HTERT RPE-1 (cell line): ENCODE results near the gene ZFP91.
"Not testable (repeated sequence)": the region's sequence is repeated elsewhere in the genome, so short reads cannot be mapped to it uniquely, and the experiment has no call there.

ENCODE experiments used
- in situ Hi-C: fragments of 300-500 bp; cut with MboI; formaldehyde crosslinking; loops from 4 replicates; pipeline ENCODE4 v1.14.3; 2020; ENCODE audit warnings: low sequenced_read_pairs

The ZFP91 gene

DNA sequence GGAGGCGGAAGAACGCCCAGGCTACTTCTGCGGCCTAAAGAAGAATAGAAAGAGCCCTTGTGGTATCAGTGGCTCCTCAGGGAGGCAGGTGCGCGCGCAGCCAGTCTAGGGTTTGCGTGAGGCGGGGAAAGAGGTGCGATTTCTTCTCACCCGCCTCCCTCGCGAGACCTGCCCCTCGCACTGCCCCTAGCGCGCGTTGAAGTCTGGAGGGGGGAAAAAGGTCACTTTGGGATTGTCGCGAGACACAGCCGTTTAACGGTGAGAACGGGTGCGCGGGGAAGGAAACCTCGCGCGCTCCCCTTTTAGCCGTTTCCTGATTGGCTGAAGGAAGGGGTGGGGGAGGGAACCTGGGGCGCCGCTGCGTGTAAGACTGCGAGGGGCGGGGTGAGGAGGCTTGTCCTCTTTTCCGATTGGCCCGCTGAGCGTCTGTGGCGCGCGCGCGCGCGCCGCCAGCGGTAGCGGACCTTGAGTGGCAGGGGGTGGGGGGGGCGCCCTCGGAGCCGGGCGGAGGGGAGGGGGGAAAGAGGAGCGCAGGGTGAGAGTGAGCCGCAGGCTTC is at the start of gene ZFP91:
TSS of gene ZFP91 (plus strand) at position 429 of the 557 bp plus-strand sequence. CDS start 219 bp downstream, outside the sequence.
- in situ Hi-C loops = no loop called here

- in situ Hi-C loops = no loop called here
Measured at GRCh38 chr11:58530236-58530635, 48.6 kb upstream of the ZFP91 start.

DNA sequence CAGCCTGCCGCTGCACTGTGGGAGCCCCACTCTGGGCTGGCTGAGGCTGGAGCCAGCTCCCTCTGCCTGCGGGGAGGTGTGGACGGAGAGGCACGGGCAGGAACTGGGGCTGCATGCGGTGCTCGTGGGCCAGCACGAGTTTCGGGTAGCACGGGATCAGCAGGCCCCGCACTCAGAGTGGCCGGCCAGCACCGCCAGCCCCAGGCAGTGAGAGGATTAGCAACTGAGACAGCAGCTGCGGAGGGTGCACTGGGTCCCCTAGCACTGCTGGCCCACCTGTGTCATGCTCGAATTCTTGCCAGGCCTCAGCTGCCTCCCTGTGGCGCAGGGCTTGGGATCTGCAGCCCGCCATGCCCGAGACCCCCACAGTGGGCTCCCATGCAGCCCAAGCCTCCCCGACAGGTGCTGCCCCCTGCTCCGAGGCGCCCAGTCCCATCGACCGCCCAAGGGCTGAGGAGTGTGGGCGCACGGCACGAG is 47.0 kb upstream of the ZFP91 start:
- in situ Hi-C loops = no loop called here

- in situ Hi-C loops = no loop called here
Measured at GRCh38 chr11:58546841-58547240, 32.0 kb upstream of the ZFP91 start.

DNA sequence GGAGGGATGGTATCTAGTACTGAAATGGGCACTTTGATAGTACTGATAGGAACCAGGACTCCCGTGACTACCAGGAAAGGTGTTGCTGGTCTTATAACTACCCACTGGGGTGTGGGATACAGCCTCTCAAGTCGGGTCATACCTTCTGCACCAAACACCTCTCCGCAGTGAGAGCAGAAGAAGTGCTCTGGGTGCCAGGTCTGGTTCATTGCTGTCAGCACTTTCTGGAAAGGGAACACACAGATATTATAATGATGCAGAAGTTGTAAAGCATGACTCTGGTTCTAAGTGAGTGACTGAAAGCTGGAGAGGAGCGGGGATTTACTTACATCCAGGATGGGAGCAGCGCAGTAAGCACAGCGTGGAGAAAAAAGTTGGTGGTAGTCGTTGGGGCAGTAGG is 29.2 kb upstream of the ZFP91 start:
- in situ Hi-C loops = no loop called here

DNA sequence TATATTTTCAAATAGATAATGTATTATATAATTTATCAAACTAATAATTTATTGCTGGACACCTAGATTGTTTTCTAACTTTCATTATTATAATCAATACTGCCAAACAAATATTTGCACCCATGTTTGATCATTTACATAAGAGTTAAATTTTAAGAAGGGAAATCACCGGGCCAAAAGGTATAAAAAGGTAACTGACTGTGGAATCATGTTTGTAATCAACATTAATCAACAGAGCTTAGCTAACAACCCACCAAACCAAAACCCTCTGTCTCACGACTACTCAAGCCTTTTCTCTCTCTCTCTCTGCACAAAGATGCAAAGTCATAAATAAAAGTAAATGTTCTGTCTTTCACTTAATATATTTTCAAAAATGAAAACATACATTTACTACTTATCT is 18.0 kb upstream of the ZFP91 start:
- in situ Hi-C loops = no loop called here

GRCh38 chr11:58561394-58562098 is 17.3 kb upstream of the ZFP91 start:
- in situ Hi-C loops = no loop called here

- in situ Hi-C loops = no loop called here
Measured at GRCh38 chr11:58562375-58562800, 16.5 kb upstream of the ZFP91 start.

GRCh38 chr11:58564231-58564630 is 14.6 kb upstream of the ZFP91 start:
- in situ Hi-C loops = no loop called here

DNA sequence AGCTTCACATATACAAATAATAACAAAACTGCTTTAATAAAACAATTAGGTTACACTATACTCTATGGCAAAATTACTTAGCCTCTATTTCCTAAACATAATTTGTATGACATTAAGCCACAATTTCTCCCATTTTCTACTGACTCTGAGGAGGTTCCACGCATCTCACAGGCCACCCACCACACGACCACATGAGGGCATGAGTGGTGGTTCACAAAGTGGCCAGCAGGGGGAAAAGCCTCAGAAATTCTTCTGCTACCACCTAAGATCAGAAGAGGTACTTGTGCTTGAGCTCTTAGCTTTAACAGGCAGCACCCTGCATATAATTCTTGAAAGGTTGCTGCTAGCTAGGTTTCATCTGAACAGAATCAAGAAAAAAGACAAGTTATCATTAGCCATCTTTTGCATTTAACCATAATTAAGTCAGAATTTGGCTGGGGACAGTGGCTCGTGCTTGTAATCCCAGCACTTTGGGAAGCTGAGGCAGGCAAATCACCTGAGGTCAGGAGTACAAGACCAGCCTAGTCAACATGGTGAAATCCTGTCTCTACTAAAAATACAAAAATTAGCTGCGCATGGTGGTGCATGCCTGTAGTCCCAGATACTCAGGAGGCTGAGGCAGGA is 10.9 kb upstream of the ZFP91 start:
- in situ Hi-C loops = no loop called here

GRCh38 chr11:58572906-58573305 is 6.0 kb upstream of the ZFP91 start:
- in situ Hi-C loops = not testable (repeated sequence)

- in situ Hi-C loops = no loop called here
Measured at GRCh38 chr11:58573451-58574104, 5.3 kb upstream of the ZFP91 start.

DNA sequence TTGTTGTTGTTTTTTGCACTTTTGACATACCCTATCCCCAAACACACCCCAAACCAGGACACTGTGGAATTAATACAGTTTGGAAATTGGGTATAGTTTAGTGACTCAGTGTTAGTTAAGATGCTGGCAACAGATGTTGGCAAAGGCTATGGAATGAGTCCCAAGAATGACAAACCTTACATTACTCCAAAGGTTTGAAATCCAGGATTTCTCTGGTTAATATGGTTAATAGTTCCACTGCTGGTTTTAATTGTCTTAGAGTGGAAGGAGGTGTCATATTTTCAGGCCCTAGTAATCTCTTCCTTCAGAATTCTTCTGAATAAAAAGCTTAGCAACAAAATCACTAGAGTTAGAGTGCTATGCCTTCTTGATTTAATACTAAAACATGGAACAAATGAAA is 4.0 kb upstream of the ZFP91 start:
- in situ Hi-C loops = no loop called here

DNA sequence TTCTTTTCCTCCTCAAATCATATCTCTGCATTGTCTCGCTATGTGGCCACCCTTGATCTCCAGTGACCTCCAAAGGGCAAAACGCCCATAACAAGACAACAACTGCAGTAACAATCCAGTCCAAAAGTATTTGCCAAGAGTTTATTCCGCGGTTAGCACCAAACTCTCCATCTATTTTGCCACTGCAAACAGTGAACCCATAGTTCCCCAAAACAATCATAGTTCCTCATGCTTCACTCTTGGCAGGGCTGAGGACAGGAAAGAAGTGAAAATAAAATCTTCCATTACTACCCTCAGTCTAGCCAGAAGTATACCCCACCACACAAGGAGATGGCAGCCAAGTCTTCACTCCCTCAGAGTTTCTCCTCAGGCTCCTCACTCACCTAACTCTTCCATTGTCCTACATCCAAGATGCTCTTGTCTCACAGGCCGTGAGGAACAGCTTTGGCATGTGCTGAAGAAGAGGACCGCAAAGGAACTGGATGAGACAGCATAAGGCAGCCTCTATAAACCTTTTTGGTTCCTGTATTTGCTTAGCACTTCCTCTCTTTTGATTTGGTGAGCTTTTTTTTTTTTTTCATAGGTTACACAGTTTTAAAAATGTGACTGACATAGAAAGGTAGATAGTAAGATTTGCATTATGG is 3.4 kb upstream of the ZFP91 start, which contains the start of gene LPXN:
TSS of gene LPXN (minus strand) at position 480 of the 644 bp plus-strand sequence. CDS start at position 396, 84 bp downstream.
- in situ Hi-C loops = no loop called here

DNA sequence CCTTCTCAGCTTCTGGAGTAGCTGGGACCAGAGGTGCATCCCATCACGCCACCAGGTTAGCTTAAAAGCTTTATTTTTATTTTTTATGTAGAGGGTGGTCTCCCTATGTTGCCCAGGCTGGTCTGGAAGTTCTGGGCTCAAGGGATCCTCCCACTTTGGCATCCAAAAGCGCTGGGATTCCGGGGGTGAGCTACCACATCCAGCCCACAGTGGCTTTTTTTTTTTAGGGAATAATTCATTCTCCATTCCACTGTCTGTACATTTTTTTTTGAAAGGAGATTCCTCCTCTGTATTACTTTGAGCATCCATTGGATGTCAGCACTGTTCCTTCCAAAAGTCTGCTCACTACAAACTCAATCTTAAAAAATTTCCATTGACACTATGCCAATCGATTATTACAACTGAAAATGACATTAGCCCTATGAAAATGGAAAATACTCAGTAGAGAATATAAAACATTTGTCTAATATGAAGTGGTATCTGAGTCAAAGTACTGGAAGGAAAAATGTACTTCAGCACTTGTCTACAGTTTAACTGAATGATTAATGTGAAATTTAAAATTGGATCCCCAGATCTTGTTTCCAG is 1.9 kb upstream of the ZFP91 start:
- in situ Hi-C loops = no loop called here

DNA sequence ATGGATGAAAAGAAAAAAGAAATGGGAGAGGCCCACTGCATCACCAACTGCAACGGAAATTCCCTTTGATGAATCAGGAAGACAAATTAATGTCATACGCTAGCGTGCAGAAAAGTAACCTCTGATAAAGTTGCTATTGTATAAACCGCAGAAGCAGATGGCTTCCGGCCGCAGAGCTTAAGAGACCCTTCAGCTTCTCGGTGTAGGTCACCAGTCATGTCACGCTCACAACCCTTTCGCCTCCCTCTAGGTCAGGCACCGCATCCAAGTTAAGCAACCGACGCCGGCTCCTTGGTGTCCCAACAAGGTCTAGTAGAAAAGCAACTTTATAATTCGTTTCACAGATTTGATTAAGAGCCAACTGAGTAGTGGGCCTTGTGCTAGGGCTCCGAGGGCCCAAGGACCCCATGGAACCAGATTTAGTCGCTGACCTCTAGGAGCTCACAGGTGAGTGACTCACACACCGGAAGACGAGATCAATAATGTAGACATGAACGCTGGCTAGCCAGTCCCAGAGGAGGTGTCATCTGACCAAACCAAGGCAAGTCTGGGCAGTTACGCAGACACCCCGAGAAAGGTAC is 1.2 kb upstream of the ZFP91 start:
- in situ Hi-C loops = no loop called here

- in situ Hi-C loops = no loop called here
Measured at GRCh38 chr11:58578136-58578634, 678 bp upstream of the ZFP91 start.

DNA sequence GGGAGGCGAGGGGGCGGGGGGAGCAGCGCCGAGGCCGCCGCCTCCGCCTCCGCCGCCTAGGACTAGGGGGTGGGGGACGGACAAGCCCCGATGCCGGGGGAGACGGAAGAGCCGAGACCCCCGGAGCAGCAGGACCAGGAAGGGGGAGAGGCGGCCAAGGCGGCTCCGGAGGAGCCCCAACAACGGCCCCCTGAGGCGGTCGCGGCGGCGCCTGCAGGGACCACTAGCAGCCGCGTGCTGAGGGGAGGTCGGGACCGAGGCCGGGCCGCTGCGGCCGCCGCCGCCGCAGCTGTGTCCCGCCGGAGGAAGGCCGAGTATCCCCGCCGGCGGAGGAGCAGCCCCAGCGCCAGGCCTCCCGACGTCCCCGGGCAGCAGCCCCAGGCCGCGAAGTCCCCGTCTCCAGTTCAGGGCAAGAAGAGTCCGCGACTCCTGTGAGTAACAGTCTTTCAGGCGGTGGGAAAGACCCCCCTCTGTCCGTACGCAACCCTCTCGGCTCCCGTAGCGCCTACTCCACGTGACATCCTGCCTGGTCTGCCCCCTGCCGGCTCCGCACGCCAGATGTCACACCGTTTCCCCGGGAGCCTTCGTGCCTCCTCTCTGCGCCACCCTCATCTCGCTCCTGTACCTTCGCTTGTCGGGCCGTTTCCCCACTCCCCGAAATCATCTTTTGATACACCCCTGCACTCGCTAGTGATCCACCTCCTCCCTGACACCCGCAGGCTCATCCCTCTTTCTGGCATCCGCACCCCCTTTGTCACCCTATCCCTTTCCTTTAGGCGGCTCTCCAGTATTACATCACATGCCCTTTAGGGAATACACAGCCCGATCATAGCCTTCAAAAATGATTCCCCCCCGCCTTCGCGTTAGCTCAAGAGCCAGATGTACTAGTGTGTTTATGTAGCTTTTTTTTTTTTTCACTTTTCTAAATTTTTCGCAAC is 598 bp downstream of the ZFP91 start:
- in situ Hi-C loops = no loop called here

DNA sequence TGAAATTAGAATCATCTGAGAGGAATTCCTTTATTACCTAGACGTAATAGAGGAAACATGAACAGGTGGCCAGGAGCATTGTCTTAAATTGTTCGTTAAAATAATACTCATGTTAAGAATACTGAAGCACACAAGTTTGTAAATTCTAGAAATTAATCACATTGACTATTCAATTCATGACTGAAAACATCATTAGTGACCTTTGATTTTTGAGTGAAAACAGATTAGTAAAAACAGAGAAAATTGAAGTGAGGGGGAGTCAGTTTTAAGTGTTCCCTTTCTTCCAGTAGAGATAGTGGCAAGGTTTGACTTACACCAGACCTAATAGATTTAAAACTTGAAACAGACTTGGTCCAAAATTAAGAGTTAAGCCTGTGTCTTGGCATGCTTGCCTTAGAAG is 1.4 kb downstream of the ZFP91 start:
- in situ Hi-C loops = no loop called here
